Measurements from ENCODE around the gene TXNRD2.

The TXNRD2 gene

DNA sequence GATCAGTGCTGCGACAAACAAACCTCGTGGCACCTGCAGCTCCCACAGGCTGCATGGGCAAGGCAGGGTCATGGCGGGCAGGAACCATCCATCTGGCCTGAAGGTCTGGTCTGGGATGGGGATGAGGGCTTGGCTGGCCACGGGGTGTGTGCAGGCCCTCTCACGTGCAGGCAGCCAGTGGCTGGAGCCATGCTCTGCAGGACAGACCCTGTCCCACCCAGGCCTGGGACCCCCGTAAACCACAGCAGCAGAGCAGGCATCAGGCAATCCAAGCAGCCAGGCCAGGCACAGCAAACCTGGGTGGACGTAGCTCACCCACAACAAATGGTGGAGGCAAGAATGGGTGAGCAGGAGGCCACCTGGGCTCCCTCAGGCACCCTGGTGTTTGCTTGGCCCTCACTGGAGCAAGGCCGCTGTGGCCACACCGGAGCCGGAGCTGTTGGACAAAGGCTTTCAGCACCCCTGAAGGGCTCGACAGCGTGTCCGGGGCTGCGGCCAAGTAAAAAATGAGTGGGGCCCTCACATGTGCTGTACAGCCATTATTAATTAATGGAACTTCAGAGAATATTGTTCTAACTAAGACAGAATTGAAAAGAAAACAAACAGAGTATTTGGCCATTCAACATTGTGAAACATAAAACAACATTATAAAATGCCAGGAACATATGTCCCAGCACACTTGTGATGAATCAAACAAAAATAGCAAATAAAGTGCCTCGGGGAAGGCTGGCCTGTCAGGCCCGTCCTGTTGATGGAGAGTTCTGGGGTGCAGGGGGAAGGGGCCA, 63.0 kb downstream of the TXNRD2 start:
- peaks cover 63% of the 10 kb centered on the region for H3K4me1 ChIP-seq
- no peak for TF ChIP-seq Cebpa-rat (IDR thresholded peaks at IDR 0.05)

DNA sequence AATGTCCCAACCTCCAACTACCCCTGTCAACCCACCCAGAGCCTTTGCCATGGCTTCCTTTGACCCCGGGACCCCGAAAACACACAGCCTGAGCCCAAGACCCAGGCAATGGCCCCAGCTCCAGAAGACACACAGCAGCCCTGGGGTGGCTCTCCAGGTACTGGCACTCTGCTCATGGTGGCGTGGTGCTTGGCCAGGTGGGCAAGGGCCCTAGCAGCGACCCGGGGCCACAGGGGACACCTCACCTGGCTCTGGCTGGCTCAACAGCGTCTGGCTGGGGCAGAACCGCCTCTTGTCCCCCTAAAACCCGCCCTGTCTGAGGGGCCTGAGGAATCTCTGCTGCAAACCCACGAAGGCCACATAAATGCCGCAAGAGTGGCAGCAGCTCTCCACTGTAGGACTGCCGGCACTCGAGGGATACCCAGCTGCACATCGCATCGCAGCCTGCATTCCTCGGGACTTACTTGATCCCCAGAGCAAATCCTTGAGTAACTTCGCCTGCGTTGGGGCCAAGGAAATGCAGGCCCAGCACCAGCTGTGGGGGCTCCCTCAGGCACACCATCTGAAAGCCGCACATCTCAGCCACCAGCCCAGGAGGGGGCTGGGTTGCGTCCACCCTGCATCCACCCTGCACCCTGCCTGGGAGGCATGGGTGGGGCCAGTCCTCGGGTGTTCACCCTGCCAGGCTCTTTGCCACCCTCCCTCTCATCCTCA, 63.8 kb downstream of the TXNRD2 start:
- no peak for TF ChIP-seq Cebpa-rat (IDR thresholded peaks at IDR 0.05)
- Histone ChIP-seq H3K4me1 (peaks cover 66% of the 10 kb centered on the region), H3K9me3 (no peaks in the 10 kb centered on the region), H4K20me1 (no peaks in the 10 kb centered on the region), H3K36me3 (peaks cover 2% of the 10 kb centered on the region; the same call in 1 of the 2 replicates), H3K9ac (no peak overlapping the region), H3K4me2 (no peak overlapping the region), H3K27ac (0 out of 2 replicates have a peak overlapping the region, but pooled peaks have one; percentile 80), H3K4me3 (no peak overlapping the region), H3K27me3 (no peaks in the 10 kb centered on the region)

More for the DNA sequence above, 63.0 kb downstream of the TXNRD2 start:
- no peaks in the 10 kb centered on the region for H4K20me1 ChIP-seq
- H3K4me3 ChIP-seq = no peak overlapping the region
- no peaks in the 10 kb centered on the region for H3K27me3 ChIP-seq
- H3K4me2 ChIP-seq = no peak overlapping the region
- H3K27ac ChIP-seq = no peak overlapping the region
- no peaks in the 10 kb centered on the region for H3K9me3 ChIP-seq
- H3K36me3 ChIP-seq = peaks cover 7% of the 10 kb centered on the region; the same call in 1 of the 2 replicates
- H3K9ac ChIP-seq = no peak overlapping the region

DNA sequence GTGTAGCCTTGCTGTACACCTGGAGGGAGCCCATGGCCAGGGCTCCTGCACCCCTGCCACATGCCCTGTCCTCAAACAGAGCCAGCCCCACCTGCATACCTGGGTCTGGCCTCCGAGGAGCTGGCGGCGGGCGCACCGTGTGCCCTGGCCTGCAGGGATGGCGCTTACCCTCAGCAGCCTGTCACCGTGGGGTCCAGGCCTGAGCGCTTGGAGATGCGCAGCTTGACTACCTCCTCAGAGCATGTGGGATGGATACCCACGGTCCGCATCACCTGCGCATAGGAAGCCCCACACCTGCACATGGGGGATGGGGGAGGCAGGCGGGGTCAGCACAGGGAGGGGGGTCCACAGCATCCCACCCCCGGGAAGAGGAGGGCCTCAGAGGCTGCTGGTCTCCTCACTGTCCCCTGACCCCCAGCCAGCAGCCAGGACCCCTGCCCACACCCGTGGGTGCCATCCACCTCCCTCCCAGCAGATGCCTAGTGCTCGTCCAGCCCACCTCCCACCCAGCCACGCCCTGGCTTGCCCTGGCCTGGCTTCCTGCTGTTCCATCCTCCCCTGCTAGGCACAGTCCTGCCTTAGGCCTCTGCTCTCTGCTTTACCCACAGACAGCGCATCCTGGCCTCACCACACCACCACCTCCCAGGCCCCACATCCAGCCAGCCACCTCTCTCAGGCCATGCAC, 64.5 kb downstream of the TXNRD2 start:
- H3K9me3 ChIP-seq = no peaks in the 10 kb centered on the region
- H3K27ac ChIP-seq = peak overlapping the region; percentile 80
- H3K4me2 ChIP-seq = peak overlapping the region; percentile 83
- H3K36me3 ChIP-seq = no peaks in the 10 kb centered on the region; the same call in 1 of the 2 replicates
- 0 out of 2 replicates have a peak overlapping the region, but pooled peaks have one; percentile 20 for H3K9ac ChIP-seq
- H3K27me3 ChIP-seq = no peaks in the 10 kb centered on the region
- no peaks in the 10 kb centered on the region for H4K20me1 ChIP-seq
- H3K4me3 ChIP-seq = no peak overlapping the region
- peaks cover 66% of the 10 kb centered on the region for H3K4me1 ChIP-seq
- TF ChIP-seq Cebpa-rat (IDR thresholded peaks at IDR 0.05) = no peak

DNA sequence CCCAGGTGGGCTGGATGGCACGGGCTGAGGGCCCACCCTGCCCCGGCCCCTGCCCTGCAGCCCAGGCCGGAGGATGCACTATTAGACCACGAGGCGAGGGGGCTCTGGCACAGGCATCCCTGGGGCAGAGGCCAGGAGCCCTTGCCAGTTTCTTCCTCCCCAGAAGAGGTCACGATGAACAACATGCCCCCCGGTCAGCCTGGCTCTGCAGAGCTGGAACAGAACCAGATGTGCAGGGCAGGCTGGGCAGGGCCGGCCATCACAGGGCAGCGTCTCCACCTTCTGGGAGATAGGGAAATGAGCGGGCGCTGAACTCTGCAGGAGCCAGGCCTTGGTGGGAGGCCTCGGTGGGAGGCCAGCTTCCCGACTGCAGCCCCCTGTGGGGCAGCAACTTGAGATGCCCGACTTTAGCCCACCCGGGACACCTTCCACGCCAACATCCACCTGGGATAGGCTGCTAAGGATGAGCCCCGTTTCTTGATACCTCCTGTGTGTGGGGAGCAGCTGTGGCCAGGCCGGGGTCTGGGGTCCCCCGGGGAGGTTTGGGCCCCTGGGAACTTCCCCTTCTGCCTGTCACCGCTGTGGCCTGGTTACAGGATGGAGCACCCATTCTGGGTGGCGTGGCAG, 65.2 kb downstream of the TXNRD2 start:
- Histone ChIP-seq H3K4me2 (peak overlapping the region; percentile 83), H3K4me3 (no peak overlapping the region), H3K27me3 (no peaks in the 10 kb centered on the region), H4K20me1 (no peaks in the 10 kb centered on the region), H3K9me3 (no peaks in the 10 kb centered on the region), H3K9ac (0 out of 2 replicates have a peak overlapping the region, but pooled peaks have one; percentile 20), H3K27ac (peak overlapping the region; percentile 80), H3K4me1 (peaks cover 60% of the 10 kb centered on the region), H3K36me3 (no peaks in the 10 kb centered on the region; the same call in 1 of the 2 replicates)
- TF ChIP-seq Cebpa-rat (IDR thresholded peaks at IDR 0.05) = no peak

DNA sequence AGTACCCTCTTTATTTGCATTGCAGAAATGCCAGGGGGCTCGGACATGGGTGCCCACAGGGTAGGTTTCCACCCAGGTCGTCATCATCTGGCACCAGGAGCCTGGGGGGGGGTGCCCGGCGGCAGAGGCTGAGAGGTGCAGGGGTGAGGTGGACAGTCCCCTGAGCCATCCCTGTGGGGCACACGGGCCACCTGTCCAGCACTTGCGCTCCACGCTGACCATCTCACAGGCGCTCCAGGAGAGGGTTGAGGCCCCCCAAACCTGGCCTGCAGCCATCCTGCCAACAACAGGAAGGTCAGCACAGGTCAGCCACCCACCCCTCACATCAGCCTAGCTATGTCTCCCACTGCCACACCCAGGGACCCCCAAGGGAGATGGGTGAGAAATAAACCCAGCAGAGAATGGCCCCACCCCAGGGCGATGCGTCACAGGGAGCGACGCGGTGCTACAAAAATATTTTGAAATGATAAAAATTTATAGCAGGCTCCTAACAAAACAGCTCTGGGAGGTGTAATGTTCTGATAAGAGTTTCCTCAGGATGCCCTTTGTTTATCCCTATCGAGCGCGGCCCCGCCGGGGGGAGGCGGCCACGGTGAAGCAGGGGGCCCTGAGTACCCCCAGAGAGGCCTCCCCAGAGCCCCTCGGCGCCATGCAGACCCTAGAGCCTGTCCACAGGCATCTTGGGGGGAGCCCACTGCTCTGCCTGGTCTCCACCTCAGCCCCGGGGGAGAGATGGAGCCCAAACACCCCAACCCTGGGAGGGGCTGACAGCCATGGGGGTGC, 65.9 kb downstream of the TXNRD2 start:
- H3K4me1 ChIP-seq = peaks cover 56% of the 10 kb centered on the region
- H3K27me3 ChIP-seq = no peaks in the 10 kb centered on the region
- 0 out of 2 replicates have a peak overlapping the region, but pooled peaks have one; percentile 36 for H3K9ac ChIP-seq
- no peaks in the 10 kb centered on the region for H4K20me1 ChIP-seq
- H3K27ac ChIP-seq = peak overlapping the region; percentile 80
- H3K4me3 ChIP-seq = no peak overlapping the region
- H3K9me3 ChIP-seq = no peaks in the 10 kb centered on the region
- H3K36me3 ChIP-seq = no peaks in the 10 kb centered on the region; the same call in 1 of the 2 replicates
- no peak for TF ChIP-seq Cebpa-rat (IDR thresholded peaks at IDR 0.05)
- peak overlapping the region; percentile 83 for H3K4me2 ChIP-seq

DNA sequence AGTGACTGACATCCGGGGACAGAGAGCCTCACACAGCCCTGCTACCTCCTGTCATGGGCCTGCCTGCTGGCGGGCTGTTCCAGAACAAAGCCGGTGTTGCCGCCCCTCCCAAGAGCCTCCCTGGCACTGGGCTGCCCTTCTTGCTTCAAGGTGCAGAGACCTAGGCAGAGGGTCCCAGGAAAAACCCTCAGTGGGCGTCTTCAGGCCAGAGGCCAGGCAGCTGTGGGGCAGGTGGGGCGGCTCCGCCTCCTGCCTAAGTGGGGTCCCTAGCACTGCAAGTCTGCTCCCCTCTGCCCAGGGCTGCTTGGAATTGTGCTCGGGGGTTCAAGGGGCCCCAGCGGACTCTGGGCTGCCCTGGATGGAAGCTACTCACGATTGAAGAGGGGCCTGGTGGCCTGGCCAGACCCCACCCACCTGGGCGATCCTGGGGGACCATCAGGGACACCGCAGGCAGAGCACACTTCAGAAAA, 66.5 kb downstream of the TXNRD2 start:
- H3K27me3 ChIP-seq = no peaks in the 10 kb centered on the region
- peak overlapping the region; percentile 80 for H3K27ac ChIP-seq
- no peaks in the 10 kb centered on the region for H4K20me1 ChIP-seq
- H3K9ac ChIP-seq = peak overlapping the region; percentile 36; the same call in 1 of the 2 replicates
- no peak overlapping the region for H3K4me3 ChIP-seq
- peak overlapping the region; percentile 83 for H3K4me2 ChIP-seq
- H3K9me3 ChIP-seq = no peaks in the 10 kb centered on the region
- no peaks in the 10 kb centered on the region; the same call in 1 of the 2 replicates for H3K36me3 ChIP-seq
- H3K4me1 ChIP-seq = peaks cover 56% of the 10 kb centered on the region
- no peak for TF ChIP-seq Cebpa-rat (IDR thresholded peaks at IDR 0.05)

DNA sequence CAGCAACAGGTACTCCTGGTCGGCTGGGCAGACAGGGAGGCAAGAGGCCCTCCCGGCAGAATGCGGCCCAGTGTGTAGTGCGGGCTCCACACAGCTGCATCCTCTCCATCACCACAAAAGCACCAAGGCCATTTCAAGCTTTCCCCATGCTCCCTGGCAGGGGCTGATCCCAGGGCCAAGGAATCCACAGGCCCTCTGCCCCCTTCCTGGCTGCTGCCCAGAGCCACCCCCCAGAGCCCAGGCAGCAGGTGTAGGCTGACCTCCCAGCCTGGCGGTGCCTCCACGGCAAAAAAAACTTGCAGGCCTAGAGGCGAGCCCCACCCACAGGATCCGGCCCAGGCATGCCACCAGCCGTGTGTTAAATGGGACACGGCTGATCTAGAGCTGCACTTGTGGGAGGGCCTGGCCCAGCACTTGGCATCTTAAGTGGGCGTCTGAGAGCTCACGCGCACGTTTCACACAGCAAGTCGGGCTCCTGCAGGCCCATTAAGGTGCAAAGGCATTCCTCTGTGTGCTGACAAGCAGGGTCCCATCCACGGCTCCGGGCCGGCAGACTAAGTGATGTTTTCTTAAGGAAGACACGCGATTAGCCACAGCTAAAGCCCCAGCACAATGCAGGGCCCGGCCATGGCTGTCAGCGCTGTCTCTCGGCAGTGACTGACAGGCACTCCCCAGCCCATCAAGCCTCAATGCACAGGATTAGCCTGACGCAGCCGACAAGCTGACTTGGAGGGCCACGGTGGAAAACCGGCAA, 67.1 kb downstream of the TXNRD2 start:
- peak overlapping the region; percentile 38; the same call in 1 of the 2 replicates for H3K9ac ChIP-seq
- peak overlapping the region; percentile 83 for H3K4me2 ChIP-seq
- H3K27ac ChIP-seq = peak overlapping the region; percentile 80
- no peak overlapping the region for H3K4me3 ChIP-seq
- no peaks in the 10 kb centered on the region; the same call in 1 of the 2 replicates for H3K36me3 ChIP-seq
- H3K27me3 ChIP-seq = no peaks in the 10 kb centered on the region
- TF ChIP-seq Cebpa-rat (IDR thresholded peaks at IDR 0.05) = no peak
- peaks cover 56% of the 10 kb centered on the region for H3K4me1 ChIP-seq
- no peaks in the 10 kb centered on the region for H4K20me1 ChIP-seq
- no peaks in the 10 kb centered on the region for H3K9me3 ChIP-seq

DNA sequence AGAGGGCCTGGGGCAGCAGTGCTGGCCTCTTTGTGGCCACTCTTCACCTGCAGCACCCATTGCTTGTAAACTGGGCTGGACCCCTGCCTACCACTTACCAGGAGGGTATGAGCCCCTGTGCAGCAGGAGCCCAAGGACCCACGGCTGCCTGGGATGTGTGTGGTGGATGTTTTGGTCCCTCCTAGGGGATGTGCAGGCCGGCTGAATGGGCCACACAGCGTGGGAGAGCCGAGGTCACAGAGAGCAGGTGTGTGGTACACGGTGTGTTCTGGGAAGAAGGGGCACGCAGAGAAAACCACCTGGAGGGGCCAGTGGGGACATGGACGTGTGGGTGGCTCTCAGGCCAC, 67.7 kb downstream of the TXNRD2 start:
- H3K4me2 ChIP-seq = peak overlapping the region; percentile 83
- no peak overlapping the region for H3K4me3 ChIP-seq
- no peaks in the 10 kb centered on the region for H4K20me1 ChIP-seq
- peak overlapping the region; percentile 80 for H3K27ac ChIP-seq
- no peak for TF ChIP-seq Cebpa-rat (IDR thresholded peaks at IDR 0.05)
- H3K9me3 ChIP-seq = no peaks in the 10 kb centered on the region
- H3K36me3 ChIP-seq = no peaks in the 10 kb centered on the region; the same call in 1 of the 2 replicates
- H3K9ac ChIP-seq = peak overlapping the region; percentile 38; the same call in 1 of the 2 replicates
- peaks cover 56% of the 10 kb centered on the region for H3K4me1 ChIP-seq
- H3K27me3 ChIP-seq = no peaks in the 10 kb centered on the region
